HG02610 (cell line): ENCODE data around the gene PROZ.
A peak's percentile ranks its signal among the peaks of the same experiment; 100 is the strongest.

Experiments
- ATAC-seq: cut with Tn5 transposase; IDR thresholded peaks from one replicate; pipeline ENCODE4 v1.9.1; 2021; ENCODE audit warnings: mild to moderate bottlenecking, moderate library complexity; ENCODE audit not compliant: unreplicated experiment

The PROZ gene

GRCh38 chr13:113196970-113197737 lies 38.7 kb downstream of the PROZ start:
- ATAC-seq, result no peak

- ATAC-seq, result no peak
Observed at GRCh38 chr13:113201815-113202214, 43.4 kb downstream of the PROZ start.

GRCh38 chr13:113202912-113203311 lies 44.5 kb downstream of the PROZ start:
- no peak for ATAC-seq

- no peak for ATAC-seq
Observed at GRCh38 chr13:113203507-113204377, 45.3 kb downstream of the PROZ start.

GRCh38 chr13:113204378-113204734 lies 45.9 kb downstream of the PROZ start:
- no peak for ATAC-seq

GRCh38 chr13:113205428-113205931 lies 47.0 kb downstream of the PROZ start:
- ATAC-seq, result no peak

GRCh38 chr13:113207460-113207859 lies 49.0 kb downstream of the PROZ start:
- no peak for ATAC-seq

GRCh38 chr13:113207890-113208420 lies 49.5 kb downstream of the PROZ start:
- ATAC-seq, result peak; percentile 8

- ATAC-seq, result peak; percentile 76
Observed at GRCh38 chr13:113208421-113209335, 50.2 kb downstream of the PROZ start, which contains the start of gene PCID2. PCID2 (minus strand) TSS chr13:113208669; CDS start chr13:113208634, 35 bp downstream.

GRCh38 chr13:113209336-113209758 lies 50.9 kb downstream of the PROZ start, which contains the start of gene CUL4A:
CUL4A (plus strand) TSS chr13:113209613; CDS start chr13:113209628, 15 bp downstream.
- ATAC-seq, result peak; percentile 36

GRCh38 chr13:113209759-113210421 lies 51.4 kb downstream of the PROZ start:
- peak; percentile 40 for ATAC-seq

- no peak for ATAC-seq
Observed at GRCh38 chr13:113210833-113211232, 52.4 kb downstream of the PROZ start.

- ATAC-seq, result no peak
Observed at GRCh38 chr13:113211774-113212173, 53.3 kb downstream of the PROZ start.

GRCh38 chr13:113216254-113217048 lies 58.0 kb downstream of the PROZ start:
- no peak for ATAC-seq

- no peak for ATAC-seq
Observed at GRCh38 chr13:113218586-113218985, 60.1 kb downstream of the PROZ start.

GRCh38 chr13:113219256-113219940 lies 61.0 kb downstream of the PROZ start:
- no peak for ATAC-seq

- ATAC-seq, result no peak
Observed at GRCh38 chr13:113220141-113220598, 61.7 kb downstream of the PROZ start.

- no peak for ATAC-seq
Observed at GRCh38 chr13:113220877-113221276, 62.4 kb downstream of the PROZ start.
